HEK293T (cell line): Measurements from ENCODE around the gene CTBS.

ENCODE experiments used
- FOXA1 ChIP-seq: fragments of 450-650 bp; IDR thresholded peaks from 2 replicates; pipeline ENCODE4 v1.6.1; 2016; ENCODE audit warnings: mild to moderate bottlenecking
- FOXM1 ChIP-seq: fragments of 450-650 bp; IDR thresholded peaks from 2 replicates; pipeline ENCODE4 v1.6.1; 2017; ENCODE audit warnings: mild to moderate bottlenecking, borderline replicate concordance
- SP1 ChIP-seq: fragments of 450-650 bp; IDR thresholded peaks from 2 replicates; pipeline ENCODE4 v1.6.1; 2017

DNA sequence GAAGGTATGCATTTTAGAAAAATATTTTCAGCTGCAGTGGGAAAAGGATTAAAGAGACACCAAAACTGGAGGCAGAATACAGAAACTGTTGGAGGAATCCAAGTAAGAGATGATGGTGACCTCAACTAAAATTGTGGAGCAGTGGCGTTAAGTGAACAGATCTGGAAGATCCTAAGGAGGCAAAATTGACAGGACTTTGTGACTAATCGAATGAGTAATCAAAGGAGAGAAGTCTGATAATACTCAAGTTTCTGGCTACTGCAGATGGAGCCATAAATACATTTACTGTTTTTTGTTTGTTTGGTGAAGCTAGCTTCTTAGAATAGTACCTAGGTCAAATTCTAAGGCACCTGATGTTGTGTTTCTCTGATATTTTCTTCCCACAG is 3.1 kb downstream of the CTBS start:
- TF ChIP-seq SP1 (no peak), FOXM1 (no peak), FOXA1 (no peak)
